Measurements from ENCODE around the gene BST1. TPM values are rescaled to one million over a fixed set of nuclear protein-coding genes. Genes with fewer than 3 reads are reported as not detected.

Gene BST1
- total and polyA plus RNA-seq, 2 of the 8 experiments (the other 6 are each of a cell fraction or from before 2014, with no cell fraction given), result 0.52 to 0.54 TPM

- TF ChIP-seq USF2 (IDR thresholded peaks at IDR 0.05; ENCODE audit: low read length) (no peak), RXRA (IDR thresholded peaks at IDR 0.05; ENCODE audit: insufficient read depth, low read depth, low read length) (no peak), MAFK (IDR thresholded peaks at IDR 0.05; ENCODE audit: low read depth, low read length) (no peak)
Observed at GRCh38 chr4:15740764-15741404, 38.0 kb downstream of the BST1 start (continued).
